22Rv1 (cell line): ENCODE measurements around the gene CHTF18.

Experiments
- ZFX ChIP-seq: fragments of 450-650 bp; IDR thresholded peaks from 2 replicates; pipeline ENCODE4 v1.6.1; 2017; ENCODE audit warnings: antibody characterized with exemption, borderline replicate concordance
- TF ChIP-seq, protein P1 (sequence below): fragments of 450-650 bp; IDR thresholded peaks from 2 replicates; pipeline ENCODE4 v1.5.1; 2017; ENCODE audit warnings: mild to moderate bottlenecking

DNA sequence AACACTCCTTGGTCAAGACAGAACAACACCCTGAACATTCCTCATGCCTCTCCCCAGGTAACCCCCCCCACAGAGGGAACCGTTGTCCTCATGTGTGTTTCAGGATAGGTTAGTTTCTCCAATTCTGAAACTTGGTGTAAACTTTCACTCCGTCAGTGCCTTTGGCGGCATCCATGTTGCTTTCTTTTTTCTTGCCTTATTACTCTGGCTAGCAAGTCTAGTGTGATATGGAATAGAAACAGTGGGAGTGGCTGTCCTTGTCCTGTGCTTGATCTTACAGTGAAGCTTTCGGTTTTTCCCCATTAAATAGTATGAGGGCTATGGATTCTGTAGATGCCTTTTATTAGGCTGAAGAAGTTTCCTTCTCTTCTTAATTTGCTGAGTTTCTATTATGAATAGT is 47.8 kb downstream of the CHTF18 start:
- TF ChIP-seq, protein P1, sequence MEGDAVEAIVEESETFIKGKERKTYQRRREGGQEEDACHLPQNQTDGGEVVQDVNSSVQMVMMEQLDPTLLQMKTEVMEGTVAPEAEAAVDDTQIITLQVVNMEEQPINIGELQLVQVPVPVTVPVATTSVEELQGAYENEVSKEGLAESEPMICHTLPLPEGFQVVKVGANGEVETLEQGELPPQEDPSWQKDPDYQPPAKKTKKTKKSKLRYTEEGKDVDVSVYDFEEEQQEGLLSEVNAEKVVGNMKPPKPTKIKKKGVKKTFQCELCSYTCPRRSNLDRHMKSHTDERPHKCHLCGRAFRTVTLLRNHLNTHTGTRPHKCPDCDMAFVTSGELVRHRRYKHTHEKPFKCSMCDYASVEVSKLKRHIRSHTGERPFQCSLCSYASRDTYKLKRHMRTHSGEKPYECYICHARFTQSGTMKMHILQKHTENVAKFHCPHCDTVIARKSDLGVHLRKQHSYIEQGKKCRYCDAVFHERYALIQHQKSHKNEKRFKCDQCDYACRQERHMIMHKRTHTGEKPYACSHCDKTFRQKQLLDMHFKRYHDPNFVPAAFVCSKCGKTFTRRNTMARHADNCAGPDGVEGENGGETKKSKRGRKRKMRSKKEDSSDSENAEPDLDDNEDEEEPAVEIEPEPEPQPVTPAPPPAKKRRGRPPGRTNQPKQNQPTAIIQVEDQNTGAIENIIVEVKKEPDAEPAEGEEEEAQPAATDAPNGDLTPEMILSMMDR: no peak
- TF ChIP-seq ZFX: no peak
